NB4 (cell line): Measurements from ENCODE around the gene OR52J3.

Source experiments
- POLR2A ChIP-seq: IDR thresholded peaks from 2 replicates; pipeline ENCODE4 v1.6.1; 2011; ENCODE audit warnings: mild to moderate bottlenecking; ENCODE audit not compliant: insufficient read length; ENCODE audit errors: extremely low read depth
- TF ChIP-seq, protein P1 (sequence below): IDR thresholded peaks from one replicate; pipeline ENCODE4 v1.5.1; 2012; ENCODE audit warnings: low read depth, low read length
- TF ChIP-seq, protein P2 (sequence below): IDR thresholded peaks from 2 replicates; pipeline ENCODE4 v1.6.1; 2011; ENCODE audit warnings: low read depth, low read length

DNA sequence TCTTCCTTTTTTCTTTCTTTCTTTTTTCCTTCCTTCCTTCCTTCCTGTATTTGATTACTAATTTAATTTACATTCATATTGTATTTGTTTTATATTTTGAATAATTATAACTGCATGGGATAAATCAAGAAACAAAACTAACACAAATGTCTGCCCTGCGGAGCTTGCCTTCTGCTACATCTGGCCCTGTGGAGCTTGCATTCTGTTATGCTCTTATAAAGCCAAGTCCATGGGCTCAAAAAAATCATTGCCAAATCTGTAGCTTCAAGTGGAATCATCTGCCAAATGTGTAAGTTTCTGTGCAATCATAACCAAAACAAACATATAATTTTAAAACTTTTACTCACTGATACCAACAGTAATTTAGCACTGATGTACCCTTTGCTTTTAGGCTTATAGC lies 8.0 kb upstream of the OR52J3 start:
- TF ChIP-seq, protein P1, sequence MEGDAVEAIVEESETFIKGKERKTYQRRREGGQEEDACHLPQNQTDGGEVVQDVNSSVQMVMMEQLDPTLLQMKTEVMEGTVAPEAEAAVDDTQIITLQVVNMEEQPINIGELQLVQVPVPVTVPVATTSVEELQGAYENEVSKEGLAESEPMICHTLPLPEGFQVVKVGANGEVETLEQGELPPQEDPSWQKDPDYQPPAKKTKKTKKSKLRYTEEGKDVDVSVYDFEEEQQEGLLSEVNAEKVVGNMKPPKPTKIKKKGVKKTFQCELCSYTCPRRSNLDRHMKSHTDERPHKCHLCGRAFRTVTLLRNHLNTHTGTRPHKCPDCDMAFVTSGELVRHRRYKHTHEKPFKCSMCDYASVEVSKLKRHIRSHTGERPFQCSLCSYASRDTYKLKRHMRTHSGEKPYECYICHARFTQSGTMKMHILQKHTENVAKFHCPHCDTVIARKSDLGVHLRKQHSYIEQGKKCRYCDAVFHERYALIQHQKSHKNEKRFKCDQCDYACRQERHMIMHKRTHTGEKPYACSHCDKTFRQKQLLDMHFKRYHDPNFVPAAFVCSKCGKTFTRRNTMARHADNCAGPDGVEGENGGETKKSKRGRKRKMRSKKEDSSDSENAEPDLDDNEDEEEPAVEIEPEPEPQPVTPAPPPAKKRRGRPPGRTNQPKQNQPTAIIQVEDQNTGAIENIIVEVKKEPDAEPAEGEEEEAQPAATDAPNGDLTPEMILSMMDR, result no peak
- no peak for TF ChIP-seq POLR2A
- TF ChIP-seq, protein P2, sequence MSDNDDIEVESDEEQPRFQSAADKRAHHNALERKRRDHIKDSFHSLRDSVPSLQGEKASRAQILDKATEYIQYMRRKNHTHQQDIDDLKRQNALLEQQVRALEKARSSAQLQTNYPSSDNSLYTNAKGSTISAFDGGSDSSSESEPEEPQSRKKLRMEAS, result no peak
